OCI-LY7 (cell line): ENCODE data around the gene ARHGEF10L.
"Not testable (repeated sequence)": the region's sequence is repeated elsewhere in the genome, so short reads cannot be mapped to it uniquely, and the experiment has no call there.

Experiments used
- EZH2phosphoT487 ChIP-seq: fragments of 200-600 bp; sonication (generic); IDR thresholded peaks from 2 replicates; pipeline ENCODE4 v1.6.1; 2018; ENCODE audit warnings: low read depth, borderline replicate concordance, mild to moderate bottlenecking, mixed run types, antibody characterized with exemption, low read length, moderate library complexity, mixed read lengths
- TF ChIP-seq, protein P1 (sequence below): fragments of 200-600 bp; sonication (generic); conservative IDR thresholded peaks from 2 replicates; pipeline ENCODE4 v1.5.1; 2014; ENCODE audit warnings: mild to moderate bottlenecking, antibody characterized with exemption, low read length, moderate library complexity, mixed read lengths

DNA sequence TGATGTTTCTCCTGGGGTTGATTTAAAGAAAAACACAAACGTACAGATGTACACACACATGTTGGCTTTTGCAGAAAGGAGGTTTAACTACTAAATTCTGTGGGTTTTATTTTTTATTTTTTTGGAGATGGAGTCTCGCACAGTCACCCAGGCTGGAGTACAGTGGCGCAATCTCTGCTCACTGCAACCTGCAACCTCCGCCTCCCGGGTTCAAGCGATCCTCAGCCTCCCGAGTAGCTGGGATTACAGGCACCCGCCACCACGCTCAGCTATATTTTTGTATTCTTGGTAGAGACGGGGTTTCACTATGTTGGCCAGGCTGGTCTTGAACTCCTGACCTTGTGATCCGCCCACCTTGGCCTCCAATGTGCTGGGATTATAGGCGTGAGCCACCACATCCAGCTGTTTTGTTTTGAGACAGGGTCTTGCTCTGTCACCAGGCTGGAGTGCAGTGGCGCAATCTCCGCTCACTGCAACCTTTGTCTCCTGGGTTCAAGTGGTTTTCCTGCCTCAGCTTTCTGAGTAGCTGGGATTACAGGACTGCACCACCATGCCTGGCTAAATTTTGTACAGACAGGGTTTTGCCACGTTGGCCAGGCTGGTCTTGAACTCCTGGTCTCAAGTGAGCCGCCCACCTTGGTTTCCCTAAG lies 49.6 kb upstream of the ARHGEF10L start:
- TF ChIP-seq, protein P1, sequence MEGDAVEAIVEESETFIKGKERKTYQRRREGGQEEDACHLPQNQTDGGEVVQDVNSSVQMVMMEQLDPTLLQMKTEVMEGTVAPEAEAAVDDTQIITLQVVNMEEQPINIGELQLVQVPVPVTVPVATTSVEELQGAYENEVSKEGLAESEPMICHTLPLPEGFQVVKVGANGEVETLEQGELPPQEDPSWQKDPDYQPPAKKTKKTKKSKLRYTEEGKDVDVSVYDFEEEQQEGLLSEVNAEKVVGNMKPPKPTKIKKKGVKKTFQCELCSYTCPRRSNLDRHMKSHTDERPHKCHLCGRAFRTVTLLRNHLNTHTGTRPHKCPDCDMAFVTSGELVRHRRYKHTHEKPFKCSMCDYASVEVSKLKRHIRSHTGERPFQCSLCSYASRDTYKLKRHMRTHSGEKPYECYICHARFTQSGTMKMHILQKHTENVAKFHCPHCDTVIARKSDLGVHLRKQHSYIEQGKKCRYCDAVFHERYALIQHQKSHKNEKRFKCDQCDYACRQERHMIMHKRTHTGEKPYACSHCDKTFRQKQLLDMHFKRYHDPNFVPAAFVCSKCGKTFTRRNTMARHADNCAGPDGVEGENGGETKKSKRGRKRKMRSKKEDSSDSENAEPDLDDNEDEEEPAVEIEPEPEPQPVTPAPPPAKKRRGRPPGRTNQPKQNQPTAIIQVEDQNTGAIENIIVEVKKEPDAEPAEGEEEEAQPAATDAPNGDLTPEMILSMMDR, result not testable (repeated sequence)
- TF ChIP-seq EZH2phosphoT487, result not testable (repeated sequence)
